GM23338 (cell line): ENCODE measurements around the gene GNS.

ENCODE experiments used
- EZH2phosphoT487 ChIP-seq: fragments of 200-600 bp; sonication (generic); IDR thresholded peaks from one replicate; pipeline ENCODE4 v1.8.1; 2018; ENCODE audit warnings: antibody characterized with exemption; ENCODE audit not compliant: unreplicated experiment
- TF ChIP-seq, protein P1 (sequence below): IDR thresholded peaks from 2 replicates; pipeline ENCODE4 v1.6.1; 2016; ENCODE audit warnings: antibody characterized with exemption
- TF ChIP-seq, protein P2 (sequence below), 2 experiments: fragments of 200-600 bp in 1 of 2; sonication (generic) in 1 of 2; conservative IDR thresholded peaks; 2 replicates each; pipeline versions ENCODE4 v1.5.1 to v1.6.1; 2016 to 2017; ENCODE audit warnings: antibody characterized with exemption in 2 of 2, low read depth in 2 of 2, mild to moderate bottlenecking in 2 of 2, moderate library complexity in 1 of 2

DNA sequence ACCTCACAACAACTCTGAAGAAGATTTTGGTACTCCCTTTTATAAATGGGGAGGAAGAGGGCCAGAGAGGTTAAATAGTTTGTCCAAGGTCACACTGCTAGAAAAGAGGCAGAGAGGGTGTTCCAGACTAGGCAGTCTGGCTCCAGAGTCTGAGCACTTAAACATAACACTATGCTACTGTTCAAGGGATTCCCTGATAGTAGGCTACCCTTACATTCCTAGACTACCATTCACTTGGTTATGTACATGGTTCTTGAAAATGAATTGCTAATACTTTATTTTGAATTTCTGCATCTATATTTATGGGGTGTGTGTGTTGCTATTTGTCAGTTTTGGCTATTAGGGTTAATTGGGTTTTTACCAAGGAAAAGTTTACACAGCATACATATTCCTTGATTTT lies 7.2 kb downstream of the GNS start:
- TF ChIP-seq, protein P1, sequence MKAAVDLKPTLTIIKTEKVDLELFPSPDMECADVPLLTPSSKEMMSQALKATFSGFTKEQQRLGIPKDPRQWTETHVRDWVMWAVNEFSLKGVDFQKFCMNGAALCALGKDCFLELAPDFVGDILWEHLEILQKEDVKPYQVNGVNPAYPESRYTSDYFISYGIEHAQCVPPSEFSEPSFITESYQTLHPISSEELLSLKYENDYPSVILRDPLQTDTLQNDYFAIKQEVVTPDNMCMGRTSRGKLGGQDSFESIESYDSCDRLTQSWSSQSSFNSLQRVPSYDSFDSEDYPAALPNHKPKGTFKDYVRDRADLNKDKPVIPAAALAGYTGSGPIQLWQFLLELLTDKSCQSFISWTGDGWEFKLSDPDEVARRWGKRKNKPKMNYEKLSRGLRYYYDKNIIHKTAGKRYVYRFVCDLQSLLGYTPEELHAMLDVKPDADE = no peak
- TF ChIP-seq, protein P2, sequence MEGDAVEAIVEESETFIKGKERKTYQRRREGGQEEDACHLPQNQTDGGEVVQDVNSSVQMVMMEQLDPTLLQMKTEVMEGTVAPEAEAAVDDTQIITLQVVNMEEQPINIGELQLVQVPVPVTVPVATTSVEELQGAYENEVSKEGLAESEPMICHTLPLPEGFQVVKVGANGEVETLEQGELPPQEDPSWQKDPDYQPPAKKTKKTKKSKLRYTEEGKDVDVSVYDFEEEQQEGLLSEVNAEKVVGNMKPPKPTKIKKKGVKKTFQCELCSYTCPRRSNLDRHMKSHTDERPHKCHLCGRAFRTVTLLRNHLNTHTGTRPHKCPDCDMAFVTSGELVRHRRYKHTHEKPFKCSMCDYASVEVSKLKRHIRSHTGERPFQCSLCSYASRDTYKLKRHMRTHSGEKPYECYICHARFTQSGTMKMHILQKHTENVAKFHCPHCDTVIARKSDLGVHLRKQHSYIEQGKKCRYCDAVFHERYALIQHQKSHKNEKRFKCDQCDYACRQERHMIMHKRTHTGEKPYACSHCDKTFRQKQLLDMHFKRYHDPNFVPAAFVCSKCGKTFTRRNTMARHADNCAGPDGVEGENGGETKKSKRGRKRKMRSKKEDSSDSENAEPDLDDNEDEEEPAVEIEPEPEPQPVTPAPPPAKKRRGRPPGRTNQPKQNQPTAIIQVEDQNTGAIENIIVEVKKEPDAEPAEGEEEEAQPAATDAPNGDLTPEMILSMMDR (conservative IDR thresholded peaks at IDR 0.05; ENCODE audit: low read depth in 2 of 2) = no peak
- TF ChIP-seq EZH2phosphoT487 = no peak
